Brain microvascular endothelial cell (primary cell): Measurements from ENCODE around the gene BHLHA9.
A peak's percentile ranks its signal among the peaks of the same experiment; 100 is the strongest.

ENCODE experiments used
- DNase-seq: peaks from one replicate; pipeline ENCODE4 v3.0.0-alpha.2; 2020
- H3K27ac ChIP-seq: fragments of 250-450 bp; sonication (Bioruptor Pico); 2 replicates; pipeline ENCODE4 v1.5.1; 2020; ENCODE audit warnings: mild to moderate bottlenecking, moderate library complexity
- H3K27me3 ChIP-seq: fragments of 250-450 bp; sonication (Bioruptor Pico); replicated peaks from 2 replicates; pipeline ENCODE4 v1.5.1; 2020; ENCODE audit warnings: mild to moderate bottlenecking
- H3K36me3 ChIP-seq: fragments of 250-450 bp; sonication (Bioruptor Pico); replicated peaks from 2 replicates; pipeline ENCODE4 v1.5.1; 2020; ENCODE audit warnings: mild to moderate bottlenecking
- H3K4me3 ChIP-seq: 2 replicates; pipeline ENCODE4 v1.5.1; 2011; ENCODE audit warnings: low read depth, mild to moderate bottlenecking, control low read depth, low read length, moderate library complexity
- CTCF ChIP-seq: IDR thresholded peaks from 2 replicates; pipeline ENCODE4 v1.5.1; 2011; ENCODE audit warnings: low read depth, mild to moderate bottlenecking, moderate library complexity, low read length, control low read depth, inconsistent platforms; ENCODE audit errors: missing control alignments
- in situ Hi-C: cut with HindIII; loops from 2 replicates; pipeline ENCODE4 v1.10.0; 2017; ENCODE audit warnings: low sequenced_read_pairs, low pct_ligation_motif_present

BHLHA9 gene

DNA sequence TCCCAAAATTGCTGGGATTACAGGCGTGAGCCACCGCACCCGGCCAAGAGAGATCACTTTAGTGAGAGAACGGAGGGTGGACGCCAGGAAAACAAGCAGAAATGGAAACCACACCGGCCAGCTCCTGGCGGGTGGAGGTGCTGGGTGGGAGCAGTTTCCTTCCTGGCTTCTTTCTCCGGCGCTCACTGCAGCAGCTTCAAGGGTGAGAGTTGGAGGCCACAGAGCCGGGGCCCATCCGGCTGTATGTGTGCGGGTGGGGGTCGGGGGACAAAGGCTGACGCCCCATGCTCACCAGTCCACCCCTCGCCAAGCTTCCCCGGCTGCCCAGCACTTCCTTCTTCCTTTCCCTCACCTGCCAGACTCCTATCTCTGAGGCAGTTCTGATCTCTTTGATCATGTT, 13.5 kb upstream of the BHLHA9 start:
- in situ Hi-C loops = no loop called here
- Histone ChIP-seq H3K36me3 (no peaks in the 10 kb centered on the region), H3K27me3 (no peaks in the 10 kb centered on the region), H3K27ac (no peak overlapping the region), H3K4me3 (no peak overlapping the region)
- TF ChIP-seq CTCF = no peak
- DNase-seq = no peak

- Histone ChIP-seq H3K27ac (no peak overlapping the region), H3K4me3 (peak overlapping the region; percentile 54), H3K27me3 (no peaks in the 10 kb centered on the region), H3K36me3 (no peaks in the 10 kb centered on the region)
- in situ Hi-C loops = no loop called here
- no peak for DNase-seq
- no peak for TF ChIP-seq CTCF
Observed at GRCh38 chr17:1260086-1260769, 10.0 kb upstream of the BHLHA9 start.

- no peaks in the 10 kb centered on the region for H3K27me3 ChIP-seq
- H3K27ac ChIP-seq = no peak overlapping the region
- in situ Hi-C loops = no loop called here
- DNase-seq = no peak
- no peak overlapping the region for H3K4me3 ChIP-seq
- TF ChIP-seq CTCF = no peak
- no peaks in the 10 kb centered on the region for H3K36me3 ChIP-seq
Observed at GRCh38 chr17:1260770-1261161, 9.5 kb upstream of the BHLHA9 start.

- in situ Hi-C loops = no loop called here
- DNase-seq = no peak
- Histone ChIP-seq H3K4me3 (no peak overlapping the region), H3K27me3 (no peaks in the 10 kb centered on the region), H3K36me3 (no peaks in the 10 kb centered on the region), H3K27ac (no peak overlapping the region)
- no peak for TF ChIP-seq CTCF
Observed at GRCh38 chr17:1264196-1264595, 6.0 kb upstream of the BHLHA9 start.

GRCh38 chr17:1267471-1267943, 2.7 kb upstream of the BHLHA9 start:
- H3K36me3 ChIP-seq = no peaks in the 10 kb centered on the region
- peak overlapping the region; percentile 68 for H3K4me3 ChIP-seq
- H3K27me3 ChIP-seq = peaks cover 24% of the 10 kb centered on the region
- no peak for DNase-seq
- in situ Hi-C loops = no loop called here
- TF ChIP-seq CTCF = no peak
- H3K27ac ChIP-seq = no peak overlapping the region

DNA sequence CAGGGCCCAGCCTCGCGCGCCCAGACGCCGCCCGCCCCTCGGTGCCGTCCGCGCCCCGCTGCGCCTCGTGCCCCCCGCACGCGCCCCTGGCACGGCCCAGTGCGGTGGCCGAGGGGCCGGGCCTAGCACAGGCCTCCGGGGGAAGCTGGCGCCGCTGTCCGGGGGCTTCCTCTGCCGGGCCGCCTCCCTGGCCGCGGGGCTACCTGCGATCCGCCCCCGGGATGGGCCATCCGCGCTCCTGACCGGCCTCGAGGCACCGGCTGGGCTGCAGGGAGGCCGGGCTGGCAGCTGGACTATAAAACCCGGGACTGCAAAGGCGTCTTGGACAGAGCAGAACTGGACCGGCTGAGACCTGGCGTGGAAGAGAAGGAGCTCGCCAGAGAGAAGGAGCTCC, 783 bp downstream of the BHLHA9 start:
- TF ChIP-seq CTCF = no peak
- no peak for DNase-seq
- H3K27ac ChIP-seq = no peak overlapping the region
- no peak overlapping the region for H3K4me3 ChIP-seq
- no peaks in the 10 kb centered on the region for H3K36me3 ChIP-seq
- in situ Hi-C loops = no loop called here
- H3K27me3 ChIP-seq = peaks cover 30% of the 10 kb centered on the region
